ENCODE measurements around the gene COL5A1. TPM values are rescaled to one million over a fixed set of nuclear protein-coding genes. Genes with fewer than 3 reads are reported as not detected.

COL5A1 gene
- total RNA-seq, 1 donor: 0.21 TPM

GRCh38 chr9:134628354-134628736 lies 13.3 kb upstream of the COL5A1 start:
- Histone ChIP-seq H3K9me3 (ENCODE audit: low read depth, low read length) (no peaks in the 10 kb centered on the region), H3K4me3 (ENCODE audit: low read length) (no peak overlapping the region), H3K27me3 (ENCODE audit: insufficient read depth, low read length) (no peaks in the 10 kb centered on the region), H3K4me1 (ENCODE audit: insufficient read depth, low read length) (no peaks in the 10 kb centered on the region)

GRCh38 chr9:134629061-134629585 lies 12.5 kb upstream of the COL5A1 start:
- Histone ChIP-seq H3K27me3 (ENCODE audit: insufficient read depth, low read length) (no peaks in the 10 kb centered on the region), H3K4me3 (ENCODE audit: low read length) (no peak overlapping the region), H3K9me3 (ENCODE audit: low read depth, low read length) (no peaks in the 10 kb centered on the region), H3K4me1 (ENCODE audit: insufficient read depth, low read length) (no peaks in the 10 kb centered on the region)

- H3K4me1 ChIP-seq (ENCODE audit: insufficient read depth, low read length): no peaks in the 10 kb centered on the region
- H3K27me3 ChIP-seq (ENCODE audit: insufficient read depth, low read length): no peaks in the 10 kb centered on the region
- no peaks in the 10 kb centered on the region for H3K9me3 ChIP-seq (ENCODE audit: low read depth, low read length)
- no peak overlapping the region for H3K4me3 ChIP-seq (ENCODE audit: low read length)
Measured at GRCh38 chr9:134629586-134630392, 11.8 kb upstream of the COL5A1 start.

GRCh38 chr9:134630393-134630790 lies 11.2 kb upstream of the COL5A1 start:
- Histone ChIP-seq H3K27me3 (ENCODE audit: insufficient read depth, low read length) (no peaks in the 10 kb centered on the region), H3K9me3 (ENCODE audit: low read depth, low read length) (no peaks in the 10 kb centered on the region), H3K4me1 (ENCODE audit: insufficient read depth, low read length) (no peaks in the 10 kb centered on the region), H3K4me3 (ENCODE audit: low read length) (no peak overlapping the region)

- H3K9me3 ChIP-seq (ENCODE audit: low read depth, low read length): no peaks in the 10 kb centered on the region
- no peaks in the 10 kb centered on the region for H3K27me3 ChIP-seq (ENCODE audit: insufficient read depth, low read length)
- no peak overlapping the region for H3K4me3 ChIP-seq (ENCODE audit: low read length)
- H3K4me1 ChIP-seq (ENCODE audit: insufficient read depth, low read length): no peaks in the 10 kb centered on the region
Measured at GRCh38 chr9:134630861-134631260, 10.7 kb upstream of the COL5A1 start.

GRCh38 chr9:134631881-134632280 lies 9.7 kb upstream of the COL5A1 start:
- H3K4me1 ChIP-seq (ENCODE audit: insufficient read depth, low read length): no peaks in the 10 kb centered on the region
- no peaks in the 10 kb centered on the region for H3K27me3 ChIP-seq (ENCODE audit: insufficient read depth, low read length)
- no peaks in the 10 kb centered on the region for H3K9me3 ChIP-seq (ENCODE audit: low read depth, low read length)
- H3K4me3 ChIP-seq (ENCODE audit: low read length): no peak overlapping the region

- H3K4me3 ChIP-seq (ENCODE audit: low read length): no peak overlapping the region
- no peaks in the 10 kb centered on the region for H3K4me1 ChIP-seq (ENCODE audit: insufficient read depth, low read length)
- H3K27me3 ChIP-seq (ENCODE audit: insufficient read depth, low read length): no peaks in the 10 kb centered on the region
- no peaks in the 10 kb centered on the region for H3K9me3 ChIP-seq (ENCODE audit: low read depth, low read length)
Measured at GRCh38 chr9:134632329-134632728, 9.3 kb upstream of the COL5A1 start.

GRCh38 chr9:134633362-134634142 lies 8.1 kb upstream of the COL5A1 start:
- Histone ChIP-seq H3K4me1 (ENCODE audit: insufficient read depth, low read length) (no peaks in the 10 kb centered on the region), H3K4me3 (ENCODE audit: low read length) (no peak overlapping the region), H3K9me3 (ENCODE audit: low read depth, low read length) (no peaks in the 10 kb centered on the region), H3K27me3 (ENCODE audit: insufficient read depth, low read length) (no peaks in the 10 kb centered on the region)

GRCh38 chr9:134634176-134634575 lies 7.4 kb upstream of the COL5A1 start:
- Histone ChIP-seq H3K4me1 (ENCODE audit: insufficient read depth, low read length) (no peaks in the 10 kb centered on the region), H3K4me3 (ENCODE audit: low read length) (no peak overlapping the region), H3K9me3 (ENCODE audit: low read depth, low read length) (no peaks in the 10 kb centered on the region)

GRCh38 chr9:134634667-134635230 lies 6.9 kb upstream of the COL5A1 start:
- no peaks in the 10 kb centered on the region for H3K27me3 ChIP-seq (ENCODE audit: insufficient read depth, low read length)
- no peaks in the 10 kb centered on the region for H3K9me3 ChIP-seq (ENCODE audit: low read depth, low read length)
- no peak overlapping the region for H3K4me3 ChIP-seq (ENCODE audit: low read length)
- H3K4me1 ChIP-seq (ENCODE audit: insufficient read depth, low read length): no peaks in the 10 kb centered on the region

More at GRCh38 chr9:134634176-134634575, 7.4 kb upstream of the COL5A1 start:
- H3K27me3 ChIP-seq (ENCODE audit: insufficient read depth, low read length): no peaks in the 10 kb centered on the region

GRCh38 chr9:134635351-134636148 lies 6.1 kb upstream of the COL5A1 start:
- no peak overlapping the region for H3K4me3 ChIP-seq (ENCODE audit: low read length)
- H3K4me1 ChIP-seq (ENCODE audit: insufficient read depth, low read length): no peaks in the 10 kb centered on the region
- no peaks in the 10 kb centered on the region for H3K27me3 ChIP-seq (ENCODE audit: insufficient read depth, low read length)
- no peaks in the 10 kb centered on the region for H3K9me3 ChIP-seq (ENCODE audit: low read depth, low read length)

- Histone ChIP-seq H3K4me3 (ENCODE audit: low read length) (no peak overlapping the region), H3K4me1 (ENCODE audit: insufficient read depth, low read length) (no peaks in the 10 kb centered on the region), H3K27me3 (ENCODE audit: insufficient read depth, low read length) (no peaks in the 10 kb centered on the region)
Measured at GRCh38 chr9:134636149-134636507, 5.5 kb upstream of the COL5A1 start.

GRCh38 chr9:134637241-134637640 lies 4.4 kb upstream of the COL5A1 start:
- Histone ChIP-seq H3K9me3 (ENCODE audit: low read depth, low read length) (no peaks in the 10 kb centered on the region), H3K4me3 (ENCODE audit: low read length) (no peak overlapping the region), H3K27me3 (ENCODE audit: insufficient read depth, low read length) (no peaks in the 10 kb centered on the region)

More at GRCh38 chr9:134636149-134636507, 5.5 kb upstream of the COL5A1 start:
- H3K9me3 ChIP-seq (ENCODE audit: low read depth, low read length): no peaks in the 10 kb centered on the region

GRCh38 chr9:134637696-134638501 lies 3.7 kb upstream of the COL5A1 start:
- Histone ChIP-seq H3K9me3 (ENCODE audit: low read depth, low read length) (no peaks in the 10 kb centered on the region), H3K27me3 (ENCODE audit: insufficient read depth, low read length) (no peaks in the 10 kb centered on the region), H3K4me1 (ENCODE audit: insufficient read depth, low read length) (no peaks in the 10 kb centered on the region), H3K4me3 (ENCODE audit: low read length) (no peak overlapping the region)

More at GRCh38 chr9:134637241-134637640, 4.4 kb upstream of the COL5A1 start:
- no peaks in the 10 kb centered on the region for H3K4me1 ChIP-seq (ENCODE audit: insufficient read depth, low read length)

Data from mononuclear cell (primary cell).